AG08396 (cell line): ENCODE measurements around the gene IRX1.

ENCODE experiments used
- DNase-seq: peaks from one replicate; pipeline ENCODE4 v3.0.0; 2012; ENCODE audit warnings: low spot score, mixed read lengths

Gene IRX1

GRCh38 chr5:3595006-3595961 is at the start of gene IRX1:
Gene IRX1 (plus strand): TSS chr5:3595832. CDS start chr5:3596106, 274 bp downstream.
- no peak for DNase-seq

GRCh38 chr5:3546028-3546427 is 49.6 kb upstream of the IRX1 start:
- DNase-seq, result no peak

GRCh38 chr5:3564116-3564515 is 31.5 kb upstream of the IRX1 start:
- no peak for DNase-seq

GRCh38 chr5:3564827-3565518 is 30.7 kb upstream of the IRX1 start:
- DNase-seq, result no peak

GRCh38 chr5:3584724-3585531 is 10.7 kb upstream of the IRX1 start:
- DNase-seq, result no peak

DNA sequence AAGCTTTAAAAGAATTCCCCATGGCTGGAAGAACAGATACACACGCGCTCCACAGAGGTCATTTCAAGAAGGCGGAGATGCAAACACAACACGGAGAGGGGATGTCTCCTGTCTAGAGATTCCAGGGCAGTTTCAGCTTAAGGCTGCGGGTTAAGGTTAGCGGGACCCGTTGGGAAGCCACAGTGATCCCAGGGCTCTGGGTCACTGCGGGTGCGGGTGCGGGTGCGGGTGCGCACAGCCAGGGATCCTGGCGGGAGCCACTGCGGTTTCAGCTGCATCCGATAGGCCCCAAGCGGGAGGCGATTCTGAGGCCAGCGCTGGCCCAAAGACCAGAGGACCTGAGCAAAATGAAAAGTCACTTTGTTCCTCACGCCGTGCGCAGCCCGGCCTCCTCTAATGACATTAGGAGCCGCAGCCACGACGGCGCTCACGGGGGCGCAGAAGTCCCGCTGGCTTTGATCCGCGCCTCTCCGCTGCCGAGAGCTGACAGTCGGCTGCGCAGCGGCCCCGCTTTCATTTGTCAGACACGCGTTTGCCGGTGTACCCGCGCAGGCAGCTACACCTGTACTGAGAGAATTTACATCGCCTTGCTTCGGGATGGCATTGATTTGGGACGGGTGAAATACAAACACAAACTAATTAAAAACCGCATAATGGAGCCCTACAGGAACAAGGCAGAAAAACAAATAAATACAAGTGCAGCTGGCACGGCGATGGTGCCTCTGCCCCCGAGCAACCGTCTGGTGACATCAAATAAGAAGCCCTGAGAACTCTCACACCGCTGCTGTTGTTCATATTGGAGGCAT is 5.3 kb upstream of the IRX1 start:
- DNase-seq, result no peak

- DNase-seq, result no peak
These were observed 4.4 kb upstream of the IRX1 start for GRCh38 chr5:3590967-3591900.

DNA sequence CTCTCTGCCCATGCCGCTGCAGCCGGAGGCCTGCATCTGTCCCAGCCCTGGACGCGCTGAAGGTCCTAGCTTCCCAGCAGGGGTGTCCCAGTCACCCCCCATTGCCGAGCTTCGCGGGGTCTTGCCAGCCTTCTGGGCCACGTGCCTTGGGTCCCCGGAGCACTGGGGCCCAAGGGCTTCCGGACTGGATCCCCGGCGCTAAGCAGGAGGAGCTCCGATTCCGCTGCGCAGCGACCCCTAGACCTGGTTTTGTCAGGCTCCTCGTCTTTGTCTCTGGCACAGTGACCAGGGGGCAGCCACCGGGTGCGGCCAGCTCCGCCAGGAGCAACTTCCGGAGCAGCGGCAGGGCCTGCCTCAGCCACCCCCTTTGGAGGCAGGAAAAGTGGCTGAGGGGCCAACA is 3.3 kb upstream of the IRX1 start:
- DNase-seq, result no peak

GRCh38 chr5:3593771-3594509 is 1.7 kb upstream of the IRX1 start:
- no peak for DNase-seq

GRCh38 chr5:3594510-3595005 is 1.1 kb upstream of the IRX1 start:
- no peak for DNase-seq

DNA sequence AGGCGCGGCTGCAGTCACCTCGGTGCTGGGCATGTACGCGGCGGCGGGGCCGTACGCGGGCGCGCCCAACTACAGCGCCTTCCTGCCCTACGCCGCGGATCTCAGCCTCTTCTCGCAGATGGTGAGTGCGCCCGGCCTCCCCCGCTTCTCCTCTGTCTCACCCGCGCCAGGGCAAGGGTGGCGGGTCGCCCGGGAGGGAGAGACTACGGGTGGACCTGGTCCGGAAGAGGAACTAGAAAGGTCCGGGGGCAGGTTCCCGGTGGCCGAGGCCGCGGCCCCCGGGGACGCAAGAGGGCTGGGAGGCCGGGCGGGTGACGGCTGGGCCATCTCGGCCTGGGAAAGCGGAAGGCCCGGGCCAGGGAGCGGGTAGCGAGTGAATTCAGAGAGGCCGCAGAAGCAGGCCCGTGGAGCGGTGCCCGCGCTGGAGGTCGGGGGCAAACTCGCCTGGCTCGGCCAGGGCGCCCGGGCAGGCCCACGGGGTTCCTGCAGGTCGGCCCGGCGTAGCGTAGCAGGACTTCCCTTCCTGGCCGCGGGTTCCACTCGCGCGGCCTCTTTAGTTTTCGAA is 711 bp downstream of the IRX1 start:
- no peak for DNase-seq

GRCh38 chr5:3596857-3597166 is 1.2 kb downstream of the IRX1 start:
- no peak for DNase-seq

DNA sequence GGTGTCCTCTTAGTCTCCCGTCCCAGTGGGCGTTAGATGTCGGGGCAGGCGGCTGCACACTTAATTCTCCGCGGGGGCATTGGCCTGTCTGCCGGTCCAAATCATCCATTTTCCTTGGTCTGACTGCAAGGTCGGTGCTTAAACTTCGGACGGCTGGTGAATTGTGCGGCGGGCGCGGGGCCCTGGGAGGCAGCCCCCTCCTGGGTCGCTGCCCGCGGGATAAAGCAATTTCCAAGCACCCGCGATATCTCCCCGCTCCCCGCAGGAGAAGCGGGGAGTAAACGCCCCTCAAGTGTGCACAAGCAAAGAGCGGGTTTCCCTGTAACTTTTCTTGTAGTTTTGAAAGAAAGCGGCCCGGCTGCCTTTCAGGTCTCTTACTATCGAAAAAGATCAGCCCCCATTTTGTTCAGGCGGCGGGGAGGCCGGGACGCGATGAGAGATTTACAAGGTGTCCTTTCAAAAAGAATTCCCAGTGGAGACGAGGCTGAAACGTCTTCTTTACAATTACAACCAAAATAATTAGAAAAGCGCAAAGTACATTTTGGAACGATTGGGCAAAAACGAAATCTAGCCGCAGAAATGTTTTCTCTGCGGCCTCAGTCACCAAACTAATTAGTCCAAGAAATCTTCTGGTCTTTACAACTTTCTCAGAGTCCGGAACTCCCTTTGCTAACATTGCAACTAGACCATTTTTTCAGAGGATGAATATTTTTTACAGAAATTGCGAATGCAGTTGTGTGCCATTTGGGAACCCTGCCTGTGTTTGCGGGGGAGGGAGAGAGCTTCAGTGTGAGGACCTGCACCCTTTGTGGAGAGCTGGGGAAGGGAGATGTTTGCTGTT is 1.8 kb downstream of the IRX1 start:
- no peak for DNase-seq

DNA sequence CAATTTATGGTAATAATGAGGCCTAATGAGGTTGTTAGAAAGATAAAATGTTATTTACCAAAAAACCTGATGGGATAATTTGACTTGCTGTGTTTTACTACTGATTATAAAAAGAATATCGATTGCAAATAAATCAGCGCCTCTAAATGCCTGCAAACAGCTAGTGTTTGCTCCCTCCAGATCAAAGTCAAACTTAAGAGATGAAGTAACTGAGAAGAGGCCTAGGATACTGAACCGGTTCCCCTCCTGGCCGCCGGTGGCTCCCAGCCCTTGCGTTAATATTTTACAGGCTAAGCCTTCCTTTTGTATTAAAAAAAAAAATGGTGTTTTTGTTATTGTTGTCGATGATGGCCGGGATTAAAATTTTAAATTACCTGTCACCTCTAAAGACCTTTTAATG is 2.6 kb downstream of the IRX1 start:
- DNase-seq, result no peak

DNA sequence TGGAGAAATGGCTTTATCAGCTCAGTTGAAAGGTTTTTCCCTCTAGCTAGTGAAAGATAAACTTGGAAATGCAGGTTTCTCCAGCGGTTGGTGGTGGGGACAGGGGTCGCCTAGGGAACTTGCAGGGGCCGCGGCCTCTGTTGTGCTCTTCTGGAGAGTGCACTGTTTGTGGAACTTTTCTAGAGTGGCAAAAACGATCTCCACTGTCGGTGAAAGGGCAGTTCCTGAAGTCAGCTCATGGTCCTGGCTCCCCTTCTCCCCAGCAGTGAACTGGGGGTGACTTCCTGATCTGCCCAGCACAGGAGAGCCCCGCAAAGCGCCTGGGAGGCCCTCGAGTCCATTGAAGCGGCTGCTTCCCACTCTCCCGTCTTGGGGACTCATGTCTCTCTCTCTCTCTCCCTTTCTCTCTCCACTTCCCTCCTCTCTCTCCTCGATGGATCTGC is 3.2 kb downstream of the IRX1 start:
- DNase-seq, result no peak

DNA sequence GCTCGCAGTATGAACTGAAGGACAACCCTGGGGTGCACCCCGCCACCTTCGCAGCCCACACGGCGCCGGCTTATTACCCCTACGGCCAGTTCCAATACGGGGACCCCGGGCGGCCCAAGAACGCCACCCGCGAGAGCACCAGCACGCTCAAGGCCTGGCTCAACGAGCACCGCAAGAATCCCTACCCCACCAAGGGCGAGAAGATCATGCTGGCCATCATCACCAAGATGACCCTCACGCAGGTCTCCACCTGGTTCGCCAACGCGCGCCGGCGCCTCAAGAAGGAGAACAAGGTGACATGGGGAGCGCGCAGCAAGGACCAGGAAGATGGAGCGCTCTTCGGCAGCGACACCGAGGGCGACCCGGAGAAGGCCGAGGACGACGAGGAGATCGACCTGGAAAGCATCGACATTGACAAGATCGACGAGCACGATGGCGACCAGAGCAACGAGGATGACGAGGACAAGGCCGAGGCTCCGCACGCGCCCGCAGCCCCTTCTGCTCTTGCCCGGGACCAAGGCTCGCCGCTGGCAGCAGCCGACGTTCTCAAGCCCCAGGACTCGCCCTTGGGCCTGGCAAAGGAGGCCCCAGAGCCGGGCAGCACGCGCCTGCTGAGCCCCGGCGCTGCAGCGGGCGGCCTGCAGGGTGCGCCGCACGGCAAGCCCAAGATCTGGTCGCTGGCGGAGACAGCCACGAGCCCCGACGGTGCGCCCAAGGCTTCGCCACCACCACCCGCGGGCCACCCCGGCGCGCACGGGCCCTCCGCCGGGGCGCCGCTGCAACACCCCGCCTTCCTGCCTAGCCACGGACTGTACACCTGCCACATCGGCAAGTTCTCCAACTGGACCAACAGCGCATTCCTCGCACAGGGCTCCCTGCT is 3.8 kb downstream of the IRX1 start:
- DNase-seq, result no peak
